Measurements from ENCODE around the gene SLC38A10.

Gene SLC38A10

GRCh38 chr17:81295031-81295675, at the start of gene SLC38A10:
TSS of gene SLC38A10 (minus strand) at chr17:81295307. CDS start at chr17:81294921, 386 bp downstream.
- Histone ChIP-seq H3K4me1 (ENCODE audit: control insufficient read depth in 1 of 2, insufficient read depth in 1 of 2, low read depth in 1 of 2, low read length in 1 of 2) (peaks cover 45 to 54% of the 10 kb centered on the region in 2 experiments), H3K4me3 (ENCODE audit: low read depth in 1 of 2, low read length in 1 of 2) (peak within 1 kb of the TSS; percentile 76 to 85), H3K9me3 (no peaks in the 10 kb centered on the region), H3K27ac (peak within 1 kb of the TSS; percentile 92), H3K36me3 (peaks cover 9% of the 10 kb centered on the region), H3K27me3 (no peaks in the 10 kb centered on the region)
- peak; percentile 28 for TF ChIP-seq CTCF (IDR thresholded peaks at IDR 0.05)

- Histone ChIP-seq H3K4me1 (ENCODE audit: control insufficient read depth in 1 of 2, insufficient read depth in 1 of 2, low read depth in 1 of 2, low read length in 1 of 2) (peaks cover 27 to 46% of the 10 kb centered on the region in 2 experiments), H3K9me3 (no peaks in the 10 kb centered on the region), H3K36me3 (no peaks in the 10 kb centered on the region), H3K27ac (no peak overlapping the region), H3K4me3 (ENCODE audit: low read depth in 1 of 2, low read length in 1 of 2) (no peak overlapping the region), H3K27me3 (peaks cover 99% of the 10 kb centered on the region)
- TF ChIP-seq CTCF (IDR thresholded peaks at IDR 0.05) = no peak
Observed at GRCh38 chr17:81342269-81343070, 47.4 kb upstream of the SLC38A10 start.

GRCh38 chr17:81341516-81342268, 46.6 kb upstream of the SLC38A10 start:
- peaks cover 25 to 46% of the 10 kb centered on the region in 2 experiments for H3K4me1 ChIP-seq (ENCODE audit: control insufficient read depth in 1 of 2, insufficient read depth in 1 of 2, low read depth in 1 of 2, low read length in 1 of 2)
- H3K4me3 ChIP-seq (ENCODE audit: low read depth in 1 of 2, low read length in 1 of 2) = no peak overlapping the region
- no peak overlapping the region for H3K27ac ChIP-seq
- peaks cover 99% of the 10 kb centered on the region for H3K27me3 ChIP-seq
- no peaks in the 10 kb centered on the region for H3K36me3 ChIP-seq
- TF ChIP-seq CTCF (IDR thresholded peaks at IDR 0.05) = no peak
- H3K9me3 ChIP-seq = no peaks in the 10 kb centered on the region

GRCh38 chr17:81340607-81341515, 45.8 kb upstream of the SLC38A10 start:
- peaks cover 21 to 42% of the 10 kb centered on the region in 2 experiments for H3K4me1 ChIP-seq (ENCODE audit: control insufficient read depth in 1 of 2, insufficient read depth in 1 of 2, low read depth in 1 of 2, low read length in 1 of 2)
- H3K9me3 ChIP-seq = no peaks in the 10 kb centered on the region
- no peaks in the 10 kb centered on the region for H3K36me3 ChIP-seq
- H3K4me3 ChIP-seq (ENCODE audit: low read depth in 1 of 2, low read length in 1 of 2) = no peak overlapping the region
- no peak for TF ChIP-seq CTCF (IDR thresholded peaks at IDR 0.05)
- H3K27me3 ChIP-seq = peaks cover 97% of the 10 kb centered on the region
- no peak overlapping the region for H3K27ac ChIP-seq
